ENCODE measurements around the gene CCDC149. TPM values are rescaled to one million over a fixed set of nuclear protein-coding genes. Genes with fewer than 3 reads are reported as not detected.

CCDC149 gene
- total RNA-seq, 1 experiment from 2014 or later, result 3.6 TPM

- no peaks in the 10 kb centered on the region for H3K36me3 ChIP-seq (ENCODE audit: control insufficient read depth, insufficient read depth, low read length)
- H3K4me1 ChIP-seq (ENCODE audit: control insufficient read depth, insufficient read depth, low read length), result no peaks in the 10 kb centered on the region
- no peak overlapping the region for H3K27ac ChIP-seq (ENCODE audit: low read length)
- no TSS peak for BruUV-seq (replicated peaks)
- TF ChIP-seq TCF7L2 (IDR thresholded peaks at IDR 0.05; ENCODE audit: low read depth, low read length) (no peak), REST (IDR thresholded peaks at IDR 0.05; ENCODE audit: insufficient read depth in 1 of 2, low read depth in 2 of 2, low read length in 1 of 2) (no peak), SIN3A (IDR thresholded peaks at IDR 0.05; ENCODE audit: borderline replicate concordance, insufficient read depth, low read depth, low read length) (no peak), CTCF (IDR thresholded peaks at IDR 0.05) (no peak), POLR2AphosphoS5 (IDR thresholded peaks at IDR 0.05; ENCODE audit: low read depth, low read length) (no peak)
- ChIA-PET POLR2A (no interaction called here), CTCF (no interaction called here)
- H3K4me3 ChIP-seq (ENCODE audit: low read depth in 2 of 2, low read length in 2 of 2), result no peak overlapping the region
- no peaks in the 10 kb centered on the region for H3K27me3 ChIP-seq (ENCODE audit: control insufficient read depth, insufficient read depth, low read length)
- DNase-seq (ENCODE audit: low read depth, low spot score) (no peak), ATAC-seq (no peak)
- intact Hi-C loops (cut with micrococcal nuclease; ENCODE audit: unreplicated experiment), result no loop called here
- in situ Hi-C loops (cut with HindIII; ENCODE audit: low pct_unique_long_range_greater_than_20kb, low sequenced_read_pairs), result no loop called here
- H3K9me3 ChIP-seq (ENCODE audit: control insufficient read depth, insufficient read depth, low read depth, low read length), result no peaks in the 10 kb centered on the region
These were observed 114.7 kb downstream of the CCDC149 start for GRCh38 chr4:24798036-24798610.

- CTCF ChIA-PET, result no interaction called here
- Histone ChIP-seq H3K4me1 (ENCODE audit: control insufficient read depth, insufficient read depth, low read length) (no peaks in the 10 kb centered on the region), H3K4me3 (ENCODE audit: low read depth in 2 of 2, low read length in 2 of 2) (no peak overlapping the region), H3K9me3 (ENCODE audit: control insufficient read depth, insufficient read depth, low read depth, low read length) (no peaks in the 10 kb centered on the region), H3K27me3 (ENCODE audit: control insufficient read depth, insufficient read depth, low read length) (no peaks in the 10 kb centered on the region), H3K27ac (ENCODE audit: low read length) (no peak overlapping the region), H3K36me3 (ENCODE audit: control insufficient read depth, insufficient read depth, low read length) (no peaks in the 10 kb centered on the region)
- no peak for TF ChIP-seq POLR2AphosphoS5 (IDR thresholded peaks at IDR 0.05; ENCODE audit: low read depth, low read length)
- in situ Hi-C loops (cut with HindIII; ENCODE audit: low pct_unique_long_range_greater_than_20kb, low sequenced_read_pairs), result no loop called here
- intact Hi-C loops (cut with micrococcal nuclease; ENCODE audit: unreplicated experiment), result no loop called here
- BruUV-seq (replicated peaks), result no TSS peak
- no peak for ATAC-seq
- POLR2A ChIA-PET, result no interaction called here
- no peak for DNase-seq (ENCODE audit: low read depth, low spot score)
These were observed 116.2 kb downstream of the CCDC149 start for GRCh38 chr4:24796620-24797019.

- BruUV-seq (replicated peaks), result no TSS peak
- TF ChIP-seq TCF7L2 (IDR thresholded peaks at IDR 0.05; ENCODE audit: low read depth, low read length) (no peak), POLR2AphosphoS5 (IDR thresholded peaks at IDR 0.05; ENCODE audit: low read depth, low read length) (no peak), REST (IDR thresholded peaks at IDR 0.05; ENCODE audit: insufficient read depth in 1 of 2, low read depth in 2 of 2, low read length in 1 of 2) (no peak), CTCF (IDR thresholded peaks at IDR 0.05) (no peak), SIN3A (IDR thresholded peaks at IDR 0.05; ENCODE audit: borderline replicate concordance, insufficient read depth, low read depth, low read length) (no peak)
- Histone ChIP-seq H3K9me3 (ENCODE audit: control insufficient read depth, insufficient read depth, low read depth, low read length) (no peaks in the 10 kb centered on the region), H3K4me3 (ENCODE audit: low read depth in 2 of 2, low read length in 2 of 2) (no peak overlapping the region), H3K27ac (ENCODE audit: low read length) (no peak overlapping the region), H3K27me3 (ENCODE audit: control insufficient read depth, insufficient read depth, low read length) (no peaks in the 10 kb centered on the region), H3K36me3 (ENCODE audit: control insufficient read depth, insufficient read depth, low read length) (no peaks in the 10 kb centered on the region), H3K4me1 (ENCODE audit: control insufficient read depth, insufficient read depth, low read length) (no peaks in the 10 kb centered on the region)
- no peak for ATAC-seq
- intact Hi-C loops (cut with micrococcal nuclease; ENCODE audit: unreplicated experiment), result no loop called here
- in situ Hi-C loops (cut with HindIII; ENCODE audit: low pct_unique_long_range_greater_than_20kb, low sequenced_read_pairs), result no loop called here
- DNase-seq (ENCODE audit: low read depth, low spot score), result no peak
- ChIA-PET POLR2A (no interaction called here), CTCF (no interaction called here)
These were observed 117.0 kb downstream of the CCDC149 start for GRCh38 chr4:24795666-24796381.

All from Panc1 (cell line).